ENCODE results near the gene OR6A2. TPM values are rescaled to one million over a fixed set of nuclear protein-coding genes. Genes with fewer than 3 reads are reported as not detected.

OR6A2 gene
- total RNA-seq, 4 donors from 2014 or later: not detected

DNA sequence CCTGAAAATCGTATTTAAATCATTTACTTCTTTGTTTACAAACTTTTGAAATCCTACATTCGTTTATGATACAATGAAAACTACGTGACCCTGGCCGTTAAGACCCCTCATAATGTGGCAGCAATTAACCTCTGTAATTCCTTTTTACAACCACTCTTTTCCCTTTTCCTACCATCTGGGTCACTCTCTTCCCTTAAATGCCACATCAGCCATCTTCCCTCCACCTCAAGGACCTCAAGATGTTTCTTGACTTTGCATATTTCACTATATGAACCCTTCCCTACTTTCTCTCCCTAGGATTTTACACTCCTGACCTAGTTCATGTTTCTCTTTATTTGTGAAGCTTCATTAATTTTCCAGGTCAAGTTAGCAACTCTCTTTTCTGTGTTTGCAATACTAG, 54.5 kb downstream of the OR6A2 start:
- TF ChIP-seq, protein P1, sequence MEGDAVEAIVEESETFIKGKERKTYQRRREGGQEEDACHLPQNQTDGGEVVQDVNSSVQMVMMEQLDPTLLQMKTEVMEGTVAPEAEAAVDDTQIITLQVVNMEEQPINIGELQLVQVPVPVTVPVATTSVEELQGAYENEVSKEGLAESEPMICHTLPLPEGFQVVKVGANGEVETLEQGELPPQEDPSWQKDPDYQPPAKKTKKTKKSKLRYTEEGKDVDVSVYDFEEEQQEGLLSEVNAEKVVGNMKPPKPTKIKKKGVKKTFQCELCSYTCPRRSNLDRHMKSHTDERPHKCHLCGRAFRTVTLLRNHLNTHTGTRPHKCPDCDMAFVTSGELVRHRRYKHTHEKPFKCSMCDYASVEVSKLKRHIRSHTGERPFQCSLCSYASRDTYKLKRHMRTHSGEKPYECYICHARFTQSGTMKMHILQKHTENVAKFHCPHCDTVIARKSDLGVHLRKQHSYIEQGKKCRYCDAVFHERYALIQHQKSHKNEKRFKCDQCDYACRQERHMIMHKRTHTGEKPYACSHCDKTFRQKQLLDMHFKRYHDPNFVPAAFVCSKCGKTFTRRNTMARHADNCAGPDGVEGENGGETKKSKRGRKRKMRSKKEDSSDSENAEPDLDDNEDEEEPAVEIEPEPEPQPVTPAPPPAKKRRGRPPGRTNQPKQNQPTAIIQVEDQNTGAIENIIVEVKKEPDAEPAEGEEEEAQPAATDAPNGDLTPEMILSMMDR (IDR thresholded peaks at IDR 0.05): no peak
- H3K4me3 ChIP-seq (ENCODE audit: low read depth, poor library complexity, severe bottlenecking): no peak overlapping the region
- DNase-seq (ENCODE audit: low spot score in 2 of 2): no peak
- intact Hi-C loops (cut with DNase I; ENCODE audit: low total_unique reads): no loop called here
- 46 to 50% methylated on average over 4 of the region's 4 CpGs for WGBS, 2 donors

DNA sequence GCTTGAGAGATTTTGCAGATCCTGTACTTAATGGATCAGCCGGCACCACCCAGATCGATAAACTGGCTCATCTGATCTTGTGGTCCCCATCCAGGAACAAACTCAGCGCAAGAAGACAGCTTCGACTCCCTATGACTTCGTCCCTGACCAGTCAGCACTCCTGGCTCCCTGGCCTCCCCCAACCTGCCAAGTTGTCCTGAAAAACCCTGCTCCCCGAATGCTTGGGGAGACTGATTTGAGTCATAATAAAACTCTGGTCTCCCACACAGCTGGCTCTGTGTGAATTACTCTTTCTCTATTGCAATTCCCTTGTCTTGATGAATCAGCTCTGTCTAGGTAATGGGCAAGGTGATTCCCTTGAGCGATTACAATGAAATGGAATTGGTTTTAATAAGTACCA, 57.2 kb downstream of the OR6A2 start:
- no peak for DNase-seq (ENCODE audit: low spot score in 2 of 2)
- intact Hi-C loops (cut with DNase I; ENCODE audit: low total_unique reads): no loop called here
- 60 to 62% methylated on average over 7 of the region's 7 CpGs for WGBS, 2 donors
- no peak for TF ChIP-seq POLR2A (IDR thresholded peaks at IDR 0.05)
- TF ChIP-seq, protein P1 (IDR thresholded peaks at IDR 0.05): no peak
- no peak overlapping the region for H3K4me3 ChIP-seq (ENCODE audit: low read depth, poor library complexity, severe bottlenecking)

Other genes starting within 250 kb of the OR6A2 start
- 10 to 100 TPM; 14.9 to 22.7 (median 18.0) TPM for gene RRP8, start 196.1 kb downstream of the OR6A2 start, total RNA-seq
- gene ILK, start 195.9 kb downstream of the OR6A2 start, total RNA-seq: 10 to 100 TPM; 68.1 to 91.0 (median 74.8) TPM
- gene TAF10, start 187.5 kb downstream of the OR6A2 start, total RNA-seq: 100 to 1,000 TPM in 1 of 4 donors, 10 to 100 TPM in 3; 41.1 to 105 (median 61.8) TPM
- 10 to 100 TPM; 49.6 to 65.3 (median 57.9) TPM for gene TPP1, start 180.3 kb downstream of the OR6A2 start, total RNA-seq
- gene DCHS1, start 143.9 kb downstream of the OR6A2 start, total RNA-seq: 1 to 10 TPM; 4.0 to 9.0 (median 5.4) TPM
- gene MRPL17, start 116.3 kb downstream of the OR6A2 start, total RNA-seq: 100 to 1,000 TPM in 1 of 4 donors, 10 to 100 TPM in 3; 16.8 to 115 (median 30.5) TPM
- gene OR2AG2, start 27.7 kb downstream of the OR6A2 start, total RNA-seq: not detected
- gene OR2AG1, start 16.7 kb downstream of the OR6A2 start, total RNA-seq: not detected
- gene OR10A5, start 46.0 kb upstream of the OR6A2 start, total RNA-seq: not detected
- not detected for gene OR10A2, start 63.4 kb upstream of the OR6A2 start, total RNA-seq
- not detected for gene OR10A4, start 76.9 kb upstream of the OR6A2 start, total RNA-seq
- not detected for gene OR2D2, start 92.8 kb upstream of the OR6A2 start, total RNA-seq
- not detected for gene OR2D3, start 121.3 kb upstream of the OR6A2 start, total RNA-seq
- gene ZNF215, start 126.7 kb upstream of the OR6A2 start, total RNA-seq: 1 to 10 TPM in 1 of 4 donors, under 1 TPM in 2, not detected in 1; 0.36 to 2.8 (median 0.51) TPM
- gene ZNF214, start 220.7 kb upstream of the OR6A2 start, total RNA-seq: 1 to 10 TPM in 2 of 4 donors, under 1 TPM in 2; 0.21 to 1.4 (median 0.71) TPM
- gene NLRP14, start 220.8 kb upstream of the OR6A2 start, total RNA-seq: under 1 TPM in 1 of 4 donors, not detected in 3; 0.19 TPM

Measured in lower leg skin (tissue), 4 donors.